ENCODE data around the gene KDM4C.

Gene KDM4C

GRCh38 chr9:7216004-7216841, 458.4 kb downstream of the KDM4C start:
- no peak for DNase-seq (ENCODE audit: low spot score)

DNA sequence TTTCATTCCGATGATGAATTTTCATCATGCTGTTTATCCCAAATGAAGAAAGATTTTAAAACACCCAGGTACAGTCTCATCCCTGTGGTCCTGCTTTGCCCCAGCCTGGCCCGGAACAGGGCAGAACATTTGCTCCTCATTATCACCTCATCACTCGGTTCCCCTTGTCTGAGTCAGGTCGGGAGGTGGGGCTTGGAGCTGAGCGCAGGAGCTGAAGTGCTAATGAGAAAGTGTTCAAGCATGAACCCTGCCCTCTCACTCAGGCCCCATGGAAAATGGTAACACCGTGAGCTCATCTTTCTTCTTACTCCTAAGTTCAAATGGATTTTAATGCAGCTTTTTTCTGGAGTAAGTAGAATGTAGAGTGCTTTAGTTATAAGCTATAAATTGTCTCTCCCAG, 466.2 kb downstream of the KDM4C start:
- DNase-seq (ENCODE audit: low spot score) = no peak

All from ecto neural progenitor cell (in vitro differentiated cells).